DND-41 (cell line): ENCODE measurements around the gene TSEN2.

ENCODE experiments used
- EZH2 ChIP-seq: IDR thresholded peaks from 3 replicates; pipeline ENCODE4 v1.6.1; 2012; ENCODE audit warnings: borderline replicate concordance, low read depth, mild to moderate bottlenecking, moderate library complexity, low read length, inconsistent platforms; ENCODE audit not compliant: severe bottlenecking
- TF ChIP-seq, protein P1 (sequence below): IDR thresholded peaks from 2 replicates; pipeline ENCODE4 v1.5.1; 2012; ENCODE audit warnings: borderline replicate concordance, low read length, moderate library complexity, mild to moderate bottlenecking; ENCODE audit not compliant: poor library complexity, severe bottlenecking; ENCODE audit errors: extremely low read depth

DNA sequence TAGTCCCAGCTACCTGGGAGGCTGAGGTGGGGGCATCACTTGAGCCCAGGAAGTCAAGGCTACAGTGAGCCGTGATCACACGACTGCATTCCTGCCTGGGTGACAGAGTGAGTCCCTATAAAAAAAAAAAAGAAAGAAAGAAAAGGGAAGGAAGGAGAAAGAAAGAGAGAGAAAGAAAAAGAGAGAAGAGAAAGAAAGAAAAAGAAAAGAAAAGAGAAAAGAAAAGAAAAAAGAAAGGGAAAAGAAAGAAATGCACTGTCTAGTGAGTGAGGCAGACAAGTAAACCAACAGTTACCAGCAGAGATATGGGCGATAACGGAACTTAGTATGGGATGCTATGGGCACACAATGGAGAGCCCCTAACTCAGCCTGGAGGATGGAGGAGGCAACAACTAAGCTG lies 37.2 kb upstream of the TSEN2 start:
- TF ChIP-seq, protein P1, sequence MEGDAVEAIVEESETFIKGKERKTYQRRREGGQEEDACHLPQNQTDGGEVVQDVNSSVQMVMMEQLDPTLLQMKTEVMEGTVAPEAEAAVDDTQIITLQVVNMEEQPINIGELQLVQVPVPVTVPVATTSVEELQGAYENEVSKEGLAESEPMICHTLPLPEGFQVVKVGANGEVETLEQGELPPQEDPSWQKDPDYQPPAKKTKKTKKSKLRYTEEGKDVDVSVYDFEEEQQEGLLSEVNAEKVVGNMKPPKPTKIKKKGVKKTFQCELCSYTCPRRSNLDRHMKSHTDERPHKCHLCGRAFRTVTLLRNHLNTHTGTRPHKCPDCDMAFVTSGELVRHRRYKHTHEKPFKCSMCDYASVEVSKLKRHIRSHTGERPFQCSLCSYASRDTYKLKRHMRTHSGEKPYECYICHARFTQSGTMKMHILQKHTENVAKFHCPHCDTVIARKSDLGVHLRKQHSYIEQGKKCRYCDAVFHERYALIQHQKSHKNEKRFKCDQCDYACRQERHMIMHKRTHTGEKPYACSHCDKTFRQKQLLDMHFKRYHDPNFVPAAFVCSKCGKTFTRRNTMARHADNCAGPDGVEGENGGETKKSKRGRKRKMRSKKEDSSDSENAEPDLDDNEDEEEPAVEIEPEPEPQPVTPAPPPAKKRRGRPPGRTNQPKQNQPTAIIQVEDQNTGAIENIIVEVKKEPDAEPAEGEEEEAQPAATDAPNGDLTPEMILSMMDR, result no peak
- no peak for TF ChIP-seq EZH2
